GM12875 (cell line): ENCODE results near the gene GNB3.
"Not testable (repeated sequence)": the region's sequence is repeated elsewhere in the genome, so short reads cannot be mapped to it uniquely, and the experiment has no call there.

Experiments used
- H3K4me3 ChIP-seq: one replicate; pipeline ENCODE4 v1.5.1; 2011; ENCODE audit warnings: low read depth, low read length, control low read depth
- CTCF ChIP-seq: IDR thresholded peaks from 2 replicates; pipeline ENCODE4 v1.5.1; 2011; ENCODE audit warnings: low read depth, mild to moderate bottlenecking, control low read depth, inconsistent platforms, low read length, moderate library complexity, borderline replicate concordance; ENCODE audit not compliant: insufficient read depth

The GNB3 gene

DNA sequence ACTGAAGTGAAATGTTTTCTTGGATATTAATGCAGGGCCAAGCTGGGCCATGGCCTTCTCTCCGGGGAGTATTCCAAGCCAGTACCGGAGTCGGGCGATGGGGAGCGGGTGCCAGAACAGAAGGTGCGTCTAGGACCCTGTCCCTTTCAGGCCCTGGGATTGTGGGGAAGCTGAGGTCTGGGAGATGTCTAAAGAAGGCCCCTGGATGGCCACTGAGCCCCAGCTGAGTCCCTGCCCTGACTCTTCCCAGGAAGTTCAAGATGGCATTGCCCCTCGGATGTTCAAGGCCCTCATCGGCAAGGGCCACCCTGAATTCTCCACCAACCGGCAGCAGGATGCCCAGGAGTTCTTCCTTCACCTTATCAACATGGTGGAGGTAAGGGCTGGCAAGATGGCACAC, 19.4 kb downstream of the GNB3 start:
- no peak overlapping the region for H3K4me3 ChIP-seq
- no peak for TF ChIP-seq CTCF

GRCh38 chr12:6860942-6861341, 20.2 kb downstream of the GNB3 start:
- no peak overlapping the region for H3K4me3 ChIP-seq
- no peak for TF ChIP-seq CTCF

- no peak overlapping the region for H3K4me3 ChIP-seq
- no peak for TF ChIP-seq CTCF
These were observed 20.7 kb downstream of the GNB3 start for GRCh38 chr12:6861391-6861790.

DNA sequence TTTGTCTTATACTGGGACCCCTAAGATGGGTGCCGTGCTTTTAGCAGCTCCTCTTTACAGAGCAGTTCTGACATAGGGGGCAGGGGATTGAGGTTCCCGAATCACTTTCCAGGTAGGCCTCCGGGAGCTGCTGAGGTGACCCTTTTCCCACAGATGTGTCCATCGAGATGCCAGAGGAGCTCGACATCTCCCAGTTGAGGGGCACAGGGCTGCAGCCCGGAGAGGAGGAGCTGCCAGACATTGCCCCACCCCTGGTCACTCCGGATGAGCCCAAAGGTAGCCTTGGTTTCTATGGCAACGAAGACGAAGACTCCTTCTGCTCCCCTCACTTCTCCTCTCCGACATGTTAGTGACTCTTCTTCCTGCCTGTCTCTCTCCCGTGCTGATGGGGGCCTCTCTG, 22.3 kb downstream of the GNB3 start:
- TF ChIP-seq CTCF, result no peak
- no peak overlapping the region for H3K4me3 ChIP-seq

- no peak overlapping the region for H3K4me3 ChIP-seq
- TF ChIP-seq CTCF, result no peak
These were observed 23.0 kb downstream of the GNB3 start for GRCh38 chr12:6863586-6864321.

- H3K4me3 ChIP-seq, result not testable (repeated sequence)
These were observed 24.6 kb downstream of the GNB3 start for GRCh38 chr12:6865307-6865706.

- peak overlapping the region; percentile 99 for H3K4me3 ChIP-seq
These were observed 25.6 kb downstream of the GNB3 start for GRCh38 chr12:6866163-6866919.

More at GRCh38 chr12:6866163-6866919, 25.6 kb downstream of the GNB3 start:
- no peak for TF ChIP-seq CTCF
